ENCODE data around the gene HSF4. TPM values are rescaled to one million over a fixed set of nuclear protein-coding genes. Genes with fewer than 3 reads are reported as not detected.

The HSF4 gene
- total RNA-seq, 1 experiment from 2014 or later: 39.4 TPM

- CTCF ChIA-PET: interaction anchor here (0.6 to 3.6 kb wide), 8 partner anchors 8 to 407 kb away, joined by 3 to 43 read pairs (median 6); partner anchors contain the start of genes B3GNT9 and NOL3
Observed at GRCh38 chr16:67158637-67159600, 5.6 kb upstream of the HSF4 start.

DNA sequence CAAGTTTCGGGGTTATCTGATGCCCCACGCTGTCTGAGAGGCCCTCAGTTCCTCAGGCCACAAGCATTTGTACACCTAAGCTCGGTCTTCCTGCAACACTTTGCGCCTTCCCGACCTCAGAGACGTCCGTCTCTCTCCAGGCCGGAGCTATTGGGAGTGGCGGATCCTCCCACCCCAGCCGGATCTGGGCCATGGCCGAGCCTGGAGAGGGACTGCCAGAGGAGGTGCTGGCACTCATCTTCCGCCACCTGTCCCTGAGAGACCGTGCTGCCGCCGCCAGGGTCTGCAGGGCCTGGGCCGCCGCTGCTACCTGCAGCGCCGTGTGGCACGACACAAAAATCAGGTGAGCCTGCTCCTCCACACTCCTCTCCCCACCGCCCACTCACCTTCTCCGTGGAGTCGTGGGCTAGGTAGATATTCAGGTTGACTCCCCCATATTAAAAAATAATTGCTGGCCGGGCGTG lies 2.9 kb upstream of the HSF4 start:
- no peak overlapping the region for H3K27ac Mint-ChIP-seq (ENCODE audit: unreplicated experiment)
- intact Hi-C loops (cut with micrococcal nuclease; ENCODE audit: unreplicated experiment): loop anchor here (1.0 to 2.0 kb wide), 2 partner anchors 9 to 143 kb away; partner anchors contain the start of gene NOL3
- Histone ChIP-seq H3K4me1 (0 out of 2 replicates have a peak, but pooled peaks cover 4% of the 10 kb centered on the region), H3K27me3 (replicated peaks; ENCODE audit: control insufficient read depth, insufficient read depth, low read length) (no peaks in the 10 kb centered on the region), H3K36me3 (ENCODE audit: control insufficient read depth, insufficient read depth, low read length) (no peaks in the 10 kb centered on the region), H3K4me3 (ENCODE audit: low read depth, low read length) (no peak overlapping the region), H3K9me3 (no peaks in the 10 kb centered on the region)
- H3K9me3 Mint-ChIP-seq (ENCODE audit: unreplicated experiment): no peaks in the 10 kb centered on the region
- no peaks in the 10 kb centered on the region for H3K27me3 Mint-ChIP-seq (ENCODE audit: insufficient read depth, unreplicated experiment)
- no peak for DNase-seq
- POLR2A ChIA-PET: no interaction called here
- peak overlapping the region; percentile 45 for H3K4me3 Mint-ChIP-seq (ENCODE audit: unreplicated experiment)
- TF ChIP-seq, protein P1, sequence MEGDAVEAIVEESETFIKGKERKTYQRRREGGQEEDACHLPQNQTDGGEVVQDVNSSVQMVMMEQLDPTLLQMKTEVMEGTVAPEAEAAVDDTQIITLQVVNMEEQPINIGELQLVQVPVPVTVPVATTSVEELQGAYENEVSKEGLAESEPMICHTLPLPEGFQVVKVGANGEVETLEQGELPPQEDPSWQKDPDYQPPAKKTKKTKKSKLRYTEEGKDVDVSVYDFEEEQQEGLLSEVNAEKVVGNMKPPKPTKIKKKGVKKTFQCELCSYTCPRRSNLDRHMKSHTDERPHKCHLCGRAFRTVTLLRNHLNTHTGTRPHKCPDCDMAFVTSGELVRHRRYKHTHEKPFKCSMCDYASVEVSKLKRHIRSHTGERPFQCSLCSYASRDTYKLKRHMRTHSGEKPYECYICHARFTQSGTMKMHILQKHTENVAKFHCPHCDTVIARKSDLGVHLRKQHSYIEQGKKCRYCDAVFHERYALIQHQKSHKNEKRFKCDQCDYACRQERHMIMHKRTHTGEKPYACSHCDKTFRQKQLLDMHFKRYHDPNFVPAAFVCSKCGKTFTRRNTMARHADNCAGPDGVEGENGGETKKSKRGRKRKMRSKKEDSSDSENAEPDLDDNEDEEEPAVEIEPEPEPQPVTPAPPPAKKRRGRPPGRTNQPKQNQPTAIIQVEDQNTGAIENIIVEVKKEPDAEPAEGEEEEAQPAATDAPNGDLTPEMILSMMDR (IDR thresholded peaks at IDR 0.05; ENCODE audit: insufficient read depth in 1 of 2, low read depth in 1 of 2, low read length in 1 of 2, severe bottlenecking in 1 of 2, unreplicated experiment in 1 of 2): no peak
- peaks cover 6% of the 10 kb centered on the region for H3K4me1 Mint-ChIP-seq (ENCODE audit: low read depth, unreplicated experiment)
- CTCF ChIA-PET: interaction anchor here (3.6 kb wide), 1 partner anchor 8 kb away, joined by 43 read pairs; the partner anchor contains the start of gene NOL3
- BruUV-seq (replicated peaks): no TSS peak
- H3K36me3 Mint-ChIP-seq (ENCODE audit: insufficient read depth, unreplicated experiment): peaks cover 19% of the 10 kb centered on the region

More at GRCh38 chr16:67158637-67159600, 5.6 kb upstream of the HSF4 start:
- Mint-ChIP-seq H3K4me3 (ENCODE audit: unreplicated experiment) (peak overlapping the region; percentile 86), H3K9me3 (ENCODE audit: unreplicated experiment) (no peaks in the 10 kb centered on the region), H3K27me3 (ENCODE audit: insufficient read depth, unreplicated experiment) (no peaks in the 10 kb centered on the region), H3K27ac (ENCODE audit: unreplicated experiment) (peak overlapping the region; percentile 31), H3K36me3 (ENCODE audit: insufficient read depth, unreplicated experiment) (peaks cover 13% of the 10 kb centered on the region), H3K4me1 (ENCODE audit: low read depth, unreplicated experiment) (peaks cover 6% of the 10 kb centered on the region)
- TF ChIP-seq, protein P1 (IDR thresholded peaks at IDR 0.05; ENCODE audit: insufficient read depth in 1 of 2, low read depth in 1 of 2, low read length in 1 of 2, severe bottlenecking in 1 of 2, unreplicated experiment in 1 of 2): no peak
- Histone ChIP-seq H3K4me1 (peaks cover 4% of the 10 kb centered on the region; the same call in 1 of the 2 replicates), H3K4me3 (ENCODE audit: low read depth, low read length) (peak overlapping the region; percentile 94), H3K36me3 (ENCODE audit: control insufficient read depth, insufficient read depth, low read length) (no peaks in the 10 kb centered on the region), H3K27me3 (replicated peaks; ENCODE audit: control insufficient read depth, insufficient read depth, low read length) (no peaks in the 10 kb centered on the region), H3K9me3 (no peaks in the 10 kb centered on the region)
- intact Hi-C loops (cut with micrococcal nuclease; ENCODE audit: unreplicated experiment): loop anchor here (2.0 kb wide), 1 partner anchor 212 kb away; no protein-coding TSS in a partner anchor
- BruUV-seq (replicated peaks): TSS peak; percentile 29
- POLR2A ChIA-PET: interaction anchor here (0.6 to 2.3 kb wide), 4 partner anchors 12 to 213 kb away, joined by 3 to 13 read pairs (median 3); partner anchors contain the start of gene NOL3
- peak; percentile 62 to 63 for DNase-seq

- POLR2A ChIA-PET: interaction anchor here (0.5 to 0.6 kb wide), 2 partner anchors 84 to 284 kb away, joined by 6 to 9 read pairs; no protein-coding TSS in a partner anchor
- peaks cover 19% of the 10 kb centered on the region for H3K36me3 Mint-ChIP-seq (ENCODE audit: insufficient read depth, unreplicated experiment)
- CTCF ChIA-PET: interaction anchor here (0.6 kb wide), 1 partner anchor 36 kb away, joined by 3 read pairs; the partner anchor contains the start of gene ELMO3
- TF ChIP-seq, protein P1 (IDR thresholded peaks at IDR 0.05; ENCODE audit: insufficient read depth in 1 of 2, low read depth in 1 of 2, low read length in 1 of 2, severe bottlenecking in 1 of 2, unreplicated experiment in 1 of 2): no peak
- no peaks in the 10 kb centered on the region for H3K9me3 Mint-ChIP-seq (ENCODE audit: unreplicated experiment)
- H3K27ac Mint-ChIP-seq (ENCODE audit: unreplicated experiment): no peak overlapping the region
- no peak overlapping the region for H3K4me3 Mint-ChIP-seq (ENCODE audit: unreplicated experiment)
- no TSS peak for BruUV-seq (replicated peaks)
- Histone ChIP-seq H3K4me3 (ENCODE audit: low read depth, low read length) (no peak overlapping the region), H3K9me3 (no peaks in the 10 kb centered on the region), H3K27me3 (replicated peaks; ENCODE audit: control insufficient read depth, insufficient read depth, low read length) (no peaks in the 10 kb centered on the region), H3K36me3 (ENCODE audit: control insufficient read depth, insufficient read depth, low read length) (no peaks in the 10 kb centered on the region), H3K4me1 (0 out of 2 replicates have a peak, but pooled peaks cover 4% of the 10 kb centered on the region)
- no peak for DNase-seq
- peaks cover 6% of the 10 kb centered on the region for H3K4me1 Mint-ChIP-seq (ENCODE audit: low read depth, unreplicated experiment)
- no peaks in the 10 kb centered on the region for H3K27me3 Mint-ChIP-seq (ENCODE audit: insufficient read depth, unreplicated experiment)
- intact Hi-C loops (cut with micrococcal nuclease; ENCODE audit: unreplicated experiment): no loop called here
Observed at GRCh38 chr16:67162506-67163163, 1.9 kb upstream of the HSF4 start.
